ENCODE results near the gene NDUFB7.
"Not testable (repeated sequence)": the region's sequence is repeated elsewhere in the genome, so short reads cannot be mapped to it uniquely, and the experiment has no call there.

NDUFB7 gene

GRCh38 chr19:14571695-14572490, at the start of gene NDUFB7:
TSS of gene NDUFB7 (minus strand) at chr19:14572066. CDS start at chr19:14572000, 66 bp downstream.
- peak; percentile 51 for DNase-seq

- no peak for DNase-seq
These were observed 47.5 kb upstream of the NDUFB7 start for GRCh38 chr19:14619404-14619803.

DNA sequence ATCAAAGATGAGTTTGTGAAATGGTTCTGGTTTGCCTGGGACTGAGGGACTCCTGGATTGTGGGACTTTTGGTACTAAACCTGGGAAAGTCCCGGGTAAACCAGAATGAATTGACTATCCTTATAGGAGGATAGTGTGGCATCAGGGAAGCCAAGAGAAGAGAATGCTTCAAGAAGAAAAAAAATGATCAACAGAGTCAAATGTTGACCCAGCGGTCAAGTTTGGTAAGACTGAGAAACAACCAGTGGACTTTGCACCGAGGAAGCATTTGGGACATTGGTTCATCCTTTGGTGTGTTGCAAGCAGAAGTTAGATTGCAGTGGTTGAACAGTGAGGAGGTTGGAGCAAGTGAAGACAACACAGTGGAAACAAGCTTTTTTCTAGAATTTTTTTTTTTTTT, 44.5 kb upstream of the NDUFB7 start:
- no peak for DNase-seq

GRCh38 chr19:14615623-14616022, 43.8 kb upstream of the NDUFB7 start:
- no peak for DNase-seq

DNA sequence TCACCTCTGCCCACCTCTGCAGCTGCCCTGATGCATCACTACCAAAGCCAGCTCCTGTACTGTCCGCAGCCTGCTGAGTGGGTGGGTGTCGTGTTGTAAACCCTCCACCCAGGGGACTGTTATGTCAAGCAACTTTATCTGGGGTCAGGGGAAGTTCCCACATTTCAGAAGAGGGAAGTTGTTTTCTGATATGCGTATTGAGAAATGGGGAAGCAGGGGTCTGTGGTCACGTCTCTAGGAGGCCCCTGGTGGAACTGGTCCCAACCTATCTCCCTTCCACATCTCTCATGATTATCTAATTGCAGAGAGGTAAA, 42.2 kb upstream of the NDUFB7 start:
- DNase-seq: no peak

DNA sequence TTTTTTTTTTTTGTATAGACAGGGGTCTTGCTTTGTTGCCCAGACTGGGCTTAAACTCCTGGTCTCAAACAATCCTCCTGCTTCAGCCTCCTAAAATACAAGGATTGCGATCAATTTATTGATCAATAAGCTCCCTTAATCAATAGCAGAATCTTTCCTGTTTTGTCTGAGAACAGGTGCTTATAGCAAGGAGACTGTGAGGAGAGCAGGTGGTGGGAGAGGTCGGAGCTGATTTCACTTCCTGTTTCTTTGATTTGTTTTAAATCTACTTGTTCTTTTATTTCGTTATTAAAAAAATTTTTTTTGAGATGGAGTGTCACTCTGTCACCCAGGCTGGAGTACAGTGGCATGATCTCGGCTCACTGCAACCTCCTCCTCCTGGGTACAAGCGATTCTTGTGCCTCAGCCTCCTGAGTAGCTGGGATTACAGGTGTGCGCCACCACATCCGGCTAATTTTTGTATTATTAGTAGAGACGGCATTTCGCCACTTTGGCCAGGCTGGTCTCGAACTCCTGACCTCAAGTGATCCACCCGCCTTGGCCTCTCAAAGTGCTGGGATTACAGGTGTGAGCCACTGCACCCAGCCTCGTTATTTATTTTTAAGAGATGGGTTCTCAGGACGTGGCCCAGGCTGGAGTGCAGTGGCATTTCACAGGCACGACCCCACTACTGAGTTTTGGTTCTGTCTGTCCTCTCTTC, 41.7 kb upstream of the NDUFB7 start:
- not testable (repeated sequence) for DNase-seq

DNA sequence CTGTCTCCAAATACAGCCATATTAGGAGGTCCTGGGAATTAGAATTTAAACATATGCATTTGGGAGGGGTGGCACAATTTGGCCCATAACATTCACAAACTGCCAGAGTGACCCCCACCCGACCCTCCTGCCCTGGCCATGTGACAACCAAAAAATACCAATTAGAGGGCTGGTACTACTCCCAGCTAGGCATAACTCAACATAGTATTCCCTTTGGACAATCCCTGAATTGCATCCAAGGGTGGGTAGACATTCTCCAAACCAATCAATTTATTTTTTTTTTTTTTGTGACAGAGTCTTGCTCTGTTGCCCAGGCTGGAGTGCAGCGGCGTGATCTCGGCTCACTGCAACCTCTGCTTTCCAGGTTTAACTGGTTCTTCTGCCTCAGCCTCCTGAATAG, 40.8 kb upstream of the NDUFB7 start:
- no peak for DNase-seq

- DNase-seq: not testable (repeated sequence)
These were observed 40.4 kb upstream of the NDUFB7 start for GRCh38 chr19:14612242-14612641.

- DNase-seq: no peak
These were observed 39.2 kb upstream of the NDUFB7 start for GRCh38 chr19:14611051-14611450.

DNA sequence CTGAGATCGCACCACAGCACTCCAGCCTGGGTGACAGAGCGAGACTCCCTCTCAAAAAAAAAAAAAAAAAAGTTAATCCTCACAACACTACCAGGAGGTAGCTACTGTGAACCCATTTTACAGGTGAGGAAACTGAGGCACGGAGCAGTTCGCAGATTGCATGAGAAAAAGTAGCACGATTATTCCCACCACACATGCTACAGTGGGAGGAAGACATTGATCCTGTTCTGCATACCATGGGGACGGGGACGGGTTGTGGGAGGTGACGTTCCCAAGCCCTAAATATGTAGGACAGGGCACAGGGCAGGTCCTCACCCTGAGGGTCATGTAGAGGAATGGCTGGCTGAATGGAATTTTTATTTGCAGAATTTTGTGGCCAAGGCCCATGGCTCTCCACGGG, 34.8 kb upstream of the NDUFB7 start:
- no peak for DNase-seq

- DNase-seq: no peak
These were observed 32.1 kb upstream of the NDUFB7 start for GRCh38 chr19:14603990-14604387.

DNA sequence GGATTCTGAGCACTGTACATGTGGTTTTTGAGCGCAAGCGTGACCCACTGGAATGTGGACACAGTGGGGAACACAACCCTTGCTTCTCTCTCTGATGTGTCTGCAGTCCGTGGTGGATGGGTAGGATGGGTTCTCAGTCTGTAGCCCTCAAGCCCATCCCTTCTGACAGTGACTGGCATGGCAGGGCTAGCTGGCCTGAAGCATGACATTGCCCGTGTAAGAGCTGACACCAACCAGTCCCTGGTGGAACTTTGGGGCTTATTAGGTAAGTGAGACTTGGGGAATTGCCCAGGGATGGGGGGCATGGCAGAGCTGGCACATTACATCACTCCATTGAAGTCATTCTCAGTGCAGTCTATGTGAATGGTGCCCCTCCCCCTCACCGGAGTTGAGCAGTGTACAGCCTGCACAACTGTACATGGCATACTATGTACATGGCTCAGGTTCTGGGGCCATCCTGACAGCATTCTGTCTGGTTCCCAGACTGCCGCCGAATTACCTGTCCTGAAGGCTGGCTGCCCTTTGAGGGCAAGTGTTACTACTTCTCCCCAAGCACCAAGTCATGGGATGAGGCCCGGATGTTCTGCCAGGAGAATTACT, 27.8 kb upstream of the NDUFB7 start:
- DNase-seq: no peak

DNA sequence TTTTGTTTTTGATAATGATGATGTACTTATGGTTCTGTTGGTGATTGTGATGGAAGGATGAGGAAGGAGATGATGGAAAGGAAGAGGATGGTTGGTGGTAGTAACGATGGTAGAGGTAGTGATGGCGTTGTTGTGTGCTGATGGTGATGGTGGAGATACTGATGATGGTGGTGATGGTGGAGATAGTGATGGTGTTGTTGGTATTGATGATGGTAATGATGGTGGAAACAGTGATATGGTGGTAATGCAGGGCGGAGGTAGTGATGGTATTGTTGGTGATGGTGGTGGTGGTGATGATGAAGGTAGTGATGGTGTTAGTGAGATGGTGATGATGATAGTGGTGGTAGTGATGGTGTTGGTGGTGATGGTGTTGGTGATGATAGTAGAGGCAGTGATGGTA, 23.7 kb upstream of the NDUFB7 start:
- no peak for DNase-seq

DNA sequence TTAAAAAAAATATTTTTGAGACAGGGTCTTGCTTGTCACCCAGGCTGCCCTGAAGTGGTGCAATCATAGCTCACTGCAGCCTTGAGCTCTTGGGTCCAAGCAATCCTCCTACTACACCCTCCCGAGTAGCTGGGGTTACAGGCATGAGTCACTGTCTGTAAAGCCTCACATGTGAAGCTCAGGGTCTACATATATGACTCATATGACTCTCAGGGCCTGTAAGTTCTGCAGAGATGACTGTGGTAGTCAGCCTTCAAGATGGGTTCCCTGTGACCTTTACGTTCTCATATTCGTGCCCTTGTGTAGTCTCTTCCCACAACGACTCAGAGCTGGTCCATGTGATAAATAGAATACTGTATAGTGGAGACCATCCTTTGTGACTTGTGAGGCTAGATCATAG, 17.6 kb upstream of the NDUFB7 start:
- not testable (repeated sequence) for DNase-seq

GRCh38 chr19:14585187-14585586, 13.3 kb upstream of the NDUFB7 start:
- not testable (repeated sequence) for DNase-seq

DNA sequence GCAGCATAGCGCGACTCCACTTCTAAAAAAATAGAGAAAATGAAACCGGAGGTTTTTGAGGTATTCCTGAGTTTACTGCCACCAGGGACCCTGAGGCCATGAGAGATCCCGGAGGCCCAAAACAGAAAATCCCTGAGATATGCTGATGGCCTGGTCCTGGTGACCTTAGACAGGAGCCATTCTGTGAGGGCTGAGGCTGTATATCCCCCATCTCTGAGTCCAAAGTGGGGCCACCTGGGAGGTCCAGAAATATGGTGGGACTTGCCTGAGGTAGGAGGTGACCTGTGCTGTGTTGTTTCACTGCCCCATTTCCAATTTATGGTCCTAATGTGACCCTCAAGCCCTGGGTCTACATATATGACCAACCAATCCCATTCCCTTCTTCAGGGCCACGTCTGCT, 12.5 kb upstream of the NDUFB7 start:
- DNase-seq: not testable (repeated sequence)

GRCh38 chr19:14582894-14583340, 11.1 kb upstream of the NDUFB7 start, which contains the start of gene CLEC17A:
TSS of gene CLEC17A (plus strand) at chr19:14583084. CDS start at chr19:14583161, 77 bp downstream.
- DNase-seq: no peak

- no peak for DNase-seq
These were observed 8.9 kb upstream of the NDUFB7 start for GRCh38 chr19:14580623-14581237.

DNA sequence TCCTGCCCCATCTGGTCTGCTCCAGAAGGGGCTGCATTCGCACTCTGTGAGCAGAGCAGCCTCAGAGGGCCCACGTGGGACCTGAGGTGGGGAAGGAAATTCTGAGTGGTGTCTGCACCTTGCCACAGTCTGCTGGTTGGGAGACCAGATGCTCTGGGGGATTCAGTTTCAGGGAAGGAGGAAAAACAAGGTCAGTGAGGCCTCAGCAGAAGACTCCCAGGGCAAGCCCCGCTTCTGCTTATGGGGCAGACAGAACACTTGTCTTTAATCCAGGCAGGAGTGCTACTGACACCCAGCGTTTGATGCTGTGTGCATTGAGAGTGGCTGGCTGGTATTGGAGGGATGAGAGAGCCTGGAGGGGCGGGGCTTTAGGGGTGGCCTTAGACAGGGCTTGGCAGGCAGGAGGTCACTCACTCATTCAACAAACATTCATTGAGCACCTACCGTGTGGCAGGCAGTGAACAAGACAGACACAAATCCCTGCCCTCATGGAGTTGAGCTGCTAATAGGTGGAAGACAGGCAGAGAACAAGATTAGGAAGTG, 6.1 kb upstream of the NDUFB7 start:
- DNase-seq: no peak

DNA sequence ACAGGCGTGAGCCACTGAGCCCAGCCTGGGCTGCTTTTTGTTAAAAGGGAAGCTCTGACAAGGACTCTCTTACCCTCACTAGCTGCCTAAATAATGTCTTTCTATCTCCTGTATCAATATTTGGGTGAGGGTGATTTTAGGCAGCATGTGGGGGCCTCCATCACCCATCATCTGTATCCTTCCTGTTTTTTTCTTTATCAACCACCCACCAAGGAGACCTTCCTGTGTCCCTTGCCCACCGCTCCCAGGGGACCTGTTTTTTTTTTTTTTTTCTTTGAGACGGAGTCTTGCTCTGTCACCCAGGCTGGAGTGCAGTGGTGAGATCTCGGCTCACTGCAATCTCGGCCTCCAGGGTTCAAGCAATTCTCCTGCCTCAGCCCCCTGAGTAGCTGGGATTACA, 5.4 kb upstream of the NDUFB7 start:
- DNase-seq: no peak

DNA sequence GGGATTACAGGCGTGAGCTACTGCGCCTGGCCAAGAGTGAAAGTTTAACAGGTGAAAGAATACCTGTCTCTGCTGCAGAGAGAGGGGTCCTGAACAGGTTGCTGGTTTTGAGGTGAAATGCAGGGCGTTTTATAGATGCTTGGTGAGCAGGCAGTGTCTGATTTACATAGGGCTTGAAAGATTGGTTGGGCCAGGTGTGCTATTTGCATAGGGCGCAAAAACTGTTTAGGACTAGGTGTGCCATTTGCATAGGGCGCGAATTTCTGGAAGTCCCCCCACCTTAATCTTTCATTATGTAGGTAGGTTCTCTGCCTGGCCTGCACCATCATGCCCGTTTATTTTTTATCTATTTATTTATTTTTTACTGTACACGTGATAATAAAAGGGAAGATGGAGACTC, 4.5 kb upstream of the NDUFB7 start:
- no peak for DNase-seq

DNA sequence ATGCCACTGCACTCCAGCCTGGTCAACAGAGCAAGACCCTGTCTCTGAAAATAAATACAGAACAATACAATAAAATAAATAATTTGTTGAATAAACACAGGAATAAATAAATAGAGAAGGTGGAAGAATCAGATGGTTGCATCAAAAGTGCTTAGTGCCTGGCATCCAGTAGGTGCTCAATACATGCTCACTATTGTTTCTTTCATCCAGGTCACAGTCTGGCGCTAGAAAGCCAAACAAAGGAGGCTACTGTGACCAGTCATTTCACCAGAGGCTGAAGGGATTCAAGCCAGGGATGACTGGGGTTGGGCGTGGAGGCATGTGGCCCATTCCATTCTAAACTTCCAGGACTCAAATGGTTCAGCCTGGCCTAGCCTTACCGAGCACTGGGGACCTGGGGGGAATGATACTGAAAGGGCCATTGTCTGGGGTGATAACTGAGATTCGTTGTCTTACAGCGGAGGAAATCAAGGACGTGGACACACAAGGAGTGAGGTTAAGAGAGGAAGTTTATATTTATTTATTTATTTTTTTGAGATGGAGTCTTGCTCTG, 3.6 kb upstream of the NDUFB7 start:
- no peak for DNase-seq

All from NCI-H187 treated with DMSO at 0.1 percent for 48 hours (cell line).